Esophagus squamous epithelium (tissue), 4 donors: ENCODE results near the gene OTUD4.

Experiments
- CTCF ChIP-seq, 6 experiments: fragments of 450-650 bp in 4 of 6; fragments of 200-600 bp in 2 of 6; sonication (generic) in 2 of 6; IDR thresholded peaks; one replicate each; pipeline ENCODE4 v1.5.1; 2016 to 2019; ENCODE audit warnings: antibody characterized with exemption in 6 of 6, mild to moderate bottlenecking in 4 of 6, moderate library complexity in 4 of 6
- POLR2A ChIP-seq, 4 donors: fragments of 450-650 bp; IDR thresholded peaks; one replicate each; pipeline ENCODE4 v1.6.1; 2017; ENCODE audit warnings: antibody characterized with exemption in 4 of 4, mild to moderate bottlenecking in 4 of 4, moderate library complexity in 3 of 4

GRCh38 chr4:145219090-145219489, 38.7 kb upstream of the OTUD4 start:
- TF ChIP-seq CTCF (IDR thresholded peaks at IDR 0.05) = no peak
- TF ChIP-seq POLR2A (IDR thresholded peaks at IDR 0.05) = no peak
